ENCODE results near the gene POTEB. TPM values are rescaled to one million over a fixed set of nuclear protein-coding genes. Genes with fewer than 3 reads are reported as not detected.
"Not testable (repeated sequence)": the region's sequence is repeated elsewhere in the genome, so short reads cannot be mapped to it uniquely, and the experiment has no call there.

Gene POTEB
- total RNA-seq (2022) (not detected in 2 replicates), Bru-seq, nascent RNA (not detected), BruChase-seq, experiment 1, labeled RNA remaining after a 6-hour chase (not detected), BruChase-seq, experiment 2, labeled RNA remaining after a 2-hour chase (not detected)
- long read RNA-seq, result 0 reads

DNA sequence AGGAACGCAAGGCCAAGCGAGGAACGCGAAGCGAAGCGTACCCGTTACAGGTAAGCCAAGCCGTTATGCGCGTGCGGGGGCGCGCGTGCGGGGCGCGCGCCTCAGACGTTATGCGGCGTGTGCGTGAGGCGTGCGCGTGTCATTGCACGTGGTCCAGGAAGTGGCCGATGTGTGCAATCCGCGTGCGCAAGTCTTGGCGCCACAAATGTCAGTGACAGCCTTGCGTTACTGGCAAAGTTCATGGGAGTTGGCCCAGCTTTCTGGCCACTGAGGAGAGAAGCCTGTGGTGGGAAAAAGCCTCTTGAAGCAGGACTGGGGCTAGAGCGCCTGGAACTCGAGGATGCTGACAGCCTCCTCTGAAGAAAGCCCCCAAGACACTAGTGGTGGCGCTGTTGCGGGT, at the start of gene POTEB:
POTEB (minus strand) TSS at position 101 of the 400 bp plus-strand sequence. CDS start 489 bp downstream, outside the sequence.
- H3K36me3 Mint-ChIP-seq (ENCODE audit: insufficient read depth, unreplicated experiment); H3K4me3 Mint-ChIP-seq (ENCODE audit: unreplicated experiment); BruUV-seq (replicated peaks); H3K9me3 Mint-ChIP-seq (ENCODE audit: unreplicated experiment); H3K4me1 Mint-ChIP-seq (ENCODE audit: insufficient read depth, unreplicated experiment); H3K27ac Mint-ChIP-seq (ENCODE audit: low read depth, unreplicated experiment); intact Hi-C loops (cut with micrococcal nuclease); POLR2A ChIA-PET; CTCF ChIA-PET; H3K27me3 Mint-ChIP-seq (ENCODE audit: insufficient read depth, unreplicated experiment); DNase-seq (ENCODE audit: unreplicated experiment): not testable (repeated sequence)

DNA sequence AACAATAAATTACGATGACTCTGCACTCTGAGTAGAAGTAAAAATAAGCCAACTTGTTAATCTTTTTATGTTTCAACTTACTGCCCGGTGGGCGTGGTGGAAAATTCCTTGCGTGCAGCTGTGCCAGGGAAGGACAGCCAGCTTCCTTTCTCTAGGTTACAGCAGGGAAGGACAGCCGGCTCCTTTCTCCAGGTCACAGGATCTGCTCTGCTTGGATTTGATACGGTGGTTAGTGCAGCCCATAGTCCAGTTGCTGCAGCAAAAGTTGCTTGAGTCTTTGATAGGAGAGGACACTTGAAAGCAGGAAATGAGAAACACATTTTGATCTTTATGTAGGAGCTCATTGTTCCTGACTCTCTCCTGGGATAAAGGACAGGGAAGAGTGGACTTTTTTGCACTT, 13.4 kb upstream of the POTEB start:
- H3K9me3 Mint-ChIP-seq (ENCODE audit: unreplicated experiment); H3K4me3 Mint-ChIP-seq (ENCODE audit: unreplicated experiment); H3K27ac Mint-ChIP-seq (ENCODE audit: low read depth, unreplicated experiment); H3K4me1 Mint-ChIP-seq (ENCODE audit: insufficient read depth, unreplicated experiment); BruUV-seq (replicated peaks); CTCF ChIA-PET; H3K36me3 Mint-ChIP-seq (ENCODE audit: insufficient read depth, unreplicated experiment); H3K27me3 Mint-ChIP-seq (ENCODE audit: insufficient read depth, unreplicated experiment); DNase-seq (ENCODE audit: unreplicated experiment); intact Hi-C loops (cut with micrococcal nuclease); POLR2A ChIA-PET: not testable (repeated sequence)

DNA sequence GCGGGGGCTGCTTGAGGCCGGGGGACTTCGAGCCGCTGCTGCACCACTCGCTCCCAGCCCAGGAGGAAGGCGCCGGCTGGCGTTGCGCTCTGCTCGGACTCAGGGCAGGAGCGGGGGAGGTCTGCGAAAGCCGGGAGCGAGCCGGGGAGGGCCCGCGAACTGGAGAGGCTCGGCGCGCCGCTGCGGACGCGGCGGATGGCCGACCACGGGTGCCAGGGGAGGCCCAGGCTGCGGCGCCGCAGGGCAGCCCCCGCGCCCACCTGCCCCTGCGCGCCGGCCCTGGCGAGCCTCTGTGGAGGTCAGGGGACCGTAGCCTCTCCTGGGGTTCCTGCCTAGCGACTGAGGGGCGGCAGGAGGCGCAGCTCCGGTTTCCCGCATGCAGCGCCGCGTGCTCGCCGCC, 12.0 kb upstream of the POTEB start:
- POLR2A ChIA-PET; H3K27ac Mint-ChIP-seq (ENCODE audit: low read depth, unreplicated experiment); H3K27me3 Mint-ChIP-seq (ENCODE audit: insufficient read depth, unreplicated experiment); DNase-seq (ENCODE audit: unreplicated experiment); BruUV-seq (replicated peaks); H3K4me3 Mint-ChIP-seq (ENCODE audit: unreplicated experiment); intact Hi-C loops (cut with micrococcal nuclease); CTCF ChIA-PET; H3K9me3 Mint-ChIP-seq (ENCODE audit: unreplicated experiment); H3K36me3 Mint-ChIP-seq (ENCODE audit: insufficient read depth, unreplicated experiment); H3K4me1 Mint-ChIP-seq (ENCODE audit: insufficient read depth, unreplicated experiment): not testable (repeated sequence)

DNA sequence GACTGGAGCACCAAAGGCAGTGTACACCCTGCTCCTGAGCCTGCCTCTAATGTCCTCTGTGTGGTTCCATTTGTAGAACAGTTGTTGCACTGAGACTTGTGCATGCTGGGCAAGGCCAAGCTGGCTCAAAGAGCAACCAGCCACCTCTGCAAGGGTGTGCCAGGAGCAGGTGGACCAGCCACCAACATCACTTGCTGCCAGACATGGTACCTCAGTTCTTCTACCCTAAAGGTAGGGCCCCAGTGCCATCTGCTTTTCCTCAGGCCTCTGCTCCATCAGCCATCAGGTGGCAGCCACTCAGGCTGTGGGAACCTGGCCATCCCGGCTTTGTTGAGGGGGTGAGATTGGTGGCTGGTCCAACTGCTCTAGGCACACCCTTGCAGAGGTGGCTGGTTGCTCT, 38.7 kb downstream of the POTEB start:
- intact Hi-C loops (cut with micrococcal nuclease); H3K27ac Mint-ChIP-seq (ENCODE audit: low read depth, unreplicated experiment); H3K4me3 Mint-ChIP-seq (ENCODE audit: unreplicated experiment); H3K27me3 Mint-ChIP-seq (ENCODE audit: insufficient read depth, unreplicated experiment); H3K4me1 Mint-ChIP-seq (ENCODE audit: insufficient read depth, unreplicated experiment); BruUV-seq (replicated peaks); H3K9me3 Mint-ChIP-seq (ENCODE audit: unreplicated experiment); CTCF ChIA-PET; POLR2A ChIA-PET; H3K36me3 Mint-ChIP-seq (ENCODE audit: insufficient read depth, unreplicated experiment); DNase-seq (ENCODE audit: unreplicated experiment): not testable (repeated sequence)

Small RNA genes within 50 kb of the gene (microRNA-seq; reads per million reads assigned to microRNA genes)
- not detected for gene MIR3118-4

Other genes with a start within 250 kb of the POTEB start
- gene OR4M2, start 202.8 kb upstream of the POTEB start, total RNA-seq (2022), result not detected in 2 replicates

All from MCF 10A (cell line).